ENCODE measurements around the gene KLHL1.
"Not testable (repeated sequence)": the region's sequence is repeated elsewhere in the genome, so short reads cannot be mapped to it uniquely, and the experiment has no call there.

The KLHL1 gene

DNA sequence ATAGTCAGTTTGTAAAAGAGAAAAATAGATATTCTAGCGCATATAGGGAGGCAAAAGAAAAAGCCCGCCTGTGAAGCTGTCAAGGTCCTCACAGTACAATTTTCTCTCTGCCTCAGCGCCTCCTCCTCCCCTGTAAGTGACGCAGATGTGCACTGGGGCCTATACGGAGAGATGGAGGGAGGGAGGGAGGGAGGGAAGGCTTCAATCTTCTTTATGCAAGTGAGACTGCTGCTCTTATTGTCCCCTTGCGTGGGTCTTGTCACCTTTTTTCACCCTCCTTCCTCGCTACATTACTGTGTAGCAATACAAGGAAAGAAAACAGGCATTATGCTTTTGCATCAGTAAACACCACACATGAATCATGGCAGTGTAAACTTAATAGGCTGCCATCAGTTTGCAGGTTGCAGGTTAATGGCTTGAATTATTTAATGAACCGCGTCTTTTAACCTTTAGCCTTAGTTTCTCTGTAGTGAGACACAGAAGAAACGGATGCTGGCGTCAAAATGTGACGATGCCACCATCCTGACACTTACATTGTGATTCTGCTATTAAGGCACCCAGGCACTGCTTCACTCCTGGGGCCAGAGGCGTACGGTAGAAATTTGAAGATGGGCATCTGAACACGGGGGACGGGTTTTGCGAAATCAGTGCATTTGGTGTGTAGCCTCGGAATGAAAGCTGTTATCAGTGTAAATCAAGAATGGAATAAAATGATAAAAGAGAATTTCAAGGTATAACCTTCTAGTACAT, at the start of gene KLHL1:
TSS of gene KLHL1 (minus strand) at position 97 of the 750 bp plus-strand sequence. CDS start 753 bp downstream, outside the sequence.
- DNase-seq (ENCODE audit: low read depth in 2 of 2), result no peak

DNA sequence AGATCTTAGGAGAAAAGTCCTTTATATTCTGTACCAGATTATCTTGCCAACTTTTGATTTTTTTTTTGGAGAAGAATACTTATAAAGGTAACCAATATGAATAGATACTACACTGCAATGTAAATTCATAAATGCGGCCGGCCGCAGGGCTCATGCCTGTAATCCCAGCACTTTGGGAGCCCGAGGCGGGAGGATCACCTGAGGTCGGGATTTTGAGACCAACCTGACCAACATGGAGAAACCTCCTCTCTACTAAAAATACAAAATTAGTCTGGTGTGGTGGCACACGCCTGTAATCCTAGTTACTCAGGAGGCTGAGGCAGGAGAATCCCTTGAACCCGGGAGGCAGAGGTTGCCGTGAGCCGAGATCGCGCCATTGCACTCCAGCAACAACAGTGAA, 34.4 kb upstream of the KLHL1 start:
- not testable (repeated sequence) for DNase-seq (ENCODE audit: low read depth in 2 of 2)

DNA sequence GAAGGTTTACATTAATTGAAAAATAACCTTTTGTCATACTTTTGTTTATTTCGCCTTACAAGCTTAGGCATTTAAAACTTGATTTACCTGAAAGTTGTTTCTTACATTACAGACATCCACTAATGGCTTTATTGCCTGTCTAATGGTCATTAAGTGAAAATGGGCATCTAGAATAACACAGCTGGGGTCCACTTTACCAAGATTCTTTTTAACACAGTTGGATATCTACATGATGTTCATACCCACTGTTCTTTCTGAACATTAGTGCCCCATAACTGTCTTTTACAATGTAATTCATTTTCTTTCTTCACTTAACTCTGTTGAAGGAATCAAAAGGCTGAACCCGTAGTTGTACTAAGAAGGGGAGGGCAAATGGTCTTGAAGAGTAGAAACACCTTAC, 19.8 kb upstream of the KLHL1 start:
- DNase-seq (ENCODE audit: low read depth in 2 of 2), result no peak

GRCh38 chr13:70125693-70126092, 17.4 kb upstream of the KLHL1 start:
- DNase-seq (ENCODE audit: low read depth in 2 of 2), result no peak

DNA sequence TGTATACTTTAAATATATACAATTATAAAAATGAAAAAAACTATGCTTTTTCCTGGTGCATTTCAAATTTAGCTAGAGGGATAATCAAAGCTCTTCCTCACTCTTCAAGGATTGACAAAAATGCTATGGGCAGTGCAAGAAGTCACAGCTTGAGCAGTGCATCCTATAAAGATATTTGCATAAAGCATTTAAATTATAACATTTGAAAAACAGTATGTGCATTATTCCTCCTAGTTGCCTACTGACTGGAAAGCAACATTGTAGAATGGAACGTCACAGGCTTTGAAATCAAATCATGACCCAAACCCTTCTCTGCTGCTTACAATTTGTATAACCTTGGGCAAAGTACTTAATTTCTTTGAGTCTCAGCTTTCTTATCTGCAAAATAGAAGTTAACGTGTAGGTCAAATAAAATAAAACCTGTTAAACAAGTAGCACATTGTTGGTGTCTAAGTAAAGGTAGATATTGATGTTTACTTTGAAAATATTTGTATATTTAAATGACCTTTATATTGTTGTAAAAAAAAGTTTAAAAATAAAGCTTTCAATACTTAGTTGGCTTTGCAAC, 9.2 kb upstream of the KLHL1 start:
- no peak for DNase-seq (ENCODE audit: low read depth in 2 of 2)

DNA sequence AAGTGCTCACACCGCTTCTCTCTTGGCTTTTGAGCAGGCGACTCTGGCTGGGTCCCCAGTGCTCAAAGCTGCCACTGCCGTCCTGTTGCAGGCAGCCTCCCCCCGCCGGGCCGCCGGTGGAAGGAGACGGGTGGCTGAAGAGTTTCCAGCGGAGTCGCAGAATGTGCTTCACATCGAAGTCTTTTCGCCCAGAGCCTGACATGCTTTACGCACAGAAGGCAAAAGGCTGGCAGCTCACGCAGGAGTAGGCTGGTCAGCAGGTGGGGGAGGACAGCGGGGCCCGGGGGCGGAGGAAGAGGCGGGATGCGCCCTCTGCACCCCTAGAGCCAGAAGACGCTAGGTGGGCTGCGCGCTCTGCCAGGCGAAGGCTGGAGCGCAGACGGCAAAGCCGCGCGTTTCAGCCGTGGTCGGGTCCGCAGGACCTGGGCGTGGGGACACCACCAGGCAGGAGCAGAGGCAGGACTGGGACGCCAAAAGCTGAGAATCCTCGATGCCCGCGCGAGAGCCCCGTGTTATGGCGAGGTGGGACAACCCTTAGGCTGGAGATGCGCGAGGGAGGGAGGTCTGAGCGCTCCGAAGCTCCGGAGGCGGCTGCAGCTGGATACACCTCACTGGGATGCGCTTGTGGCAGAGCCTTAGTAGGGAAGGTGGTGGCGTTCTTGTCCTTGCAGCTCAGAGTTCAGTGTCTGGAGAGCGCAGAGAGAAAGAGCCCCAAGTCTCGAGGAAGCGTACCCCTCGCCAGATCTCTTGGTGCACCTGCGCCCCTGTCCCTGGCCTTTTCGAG, 562 bp downstream of the KLHL1 start, which contains the start of gene ATXN8OS:
TSS of gene ATXN8OS (plus strand) at position 329 of the 784 bp plus-strand sequence.
- DNase-seq (ENCODE audit: low read depth in 2 of 2), result no peak

DNA sequence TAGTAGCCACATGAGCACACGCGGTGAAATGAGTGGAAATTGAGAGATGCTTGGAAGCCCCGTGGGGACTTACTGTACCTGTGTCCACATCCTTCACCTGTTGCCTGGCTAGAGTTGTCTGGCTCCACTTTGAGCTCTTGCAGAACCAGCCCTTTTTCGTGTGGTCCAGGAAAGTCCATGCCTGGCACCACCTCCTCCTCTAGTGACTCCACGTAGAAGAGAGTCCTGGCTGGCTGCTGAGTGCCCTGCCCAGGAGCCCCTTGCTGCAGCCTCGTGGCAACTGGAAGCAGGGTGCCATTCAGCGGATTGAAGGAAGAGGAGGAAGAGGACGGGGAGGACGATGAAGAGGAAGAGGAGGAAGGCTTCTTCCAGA, 1.1 kb downstream of the KLHL1 start:
- DNase-seq (ENCODE audit: low read depth in 2 of 2), result no peak

DNA sequence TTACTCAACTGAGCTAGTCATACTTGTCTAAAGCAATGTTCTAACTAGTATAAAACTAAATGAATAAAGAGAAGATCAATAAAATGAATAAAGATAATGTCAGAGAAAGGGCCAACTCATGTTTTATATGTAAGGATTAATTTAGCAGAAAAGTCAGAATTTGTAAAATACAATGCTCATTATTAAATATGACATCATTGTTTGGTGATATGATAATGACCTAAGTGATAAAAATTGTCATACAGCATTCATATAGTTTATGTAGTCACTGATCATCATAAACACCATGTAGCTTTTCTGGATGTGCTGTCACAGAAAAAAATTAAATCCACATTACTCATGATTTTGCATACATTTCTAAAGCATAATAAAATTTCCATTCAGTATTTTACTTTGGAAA, 3.8 kb downstream of the KLHL1 start:
- DNase-seq (ENCODE audit: low read depth in 2 of 2), result no peak

- no peak for DNase-seq (ENCODE audit: low read depth in 2 of 2)
Measured at GRCh38 chr13:70098669-70099068, 9.6 kb downstream of the KLHL1 start.

- DNase-seq (ENCODE audit: low read depth in 2 of 2), result no peak
Measured at GRCh38 chr13:70090036-70090723, 18.1 kb downstream of the KLHL1 start.

DNA sequence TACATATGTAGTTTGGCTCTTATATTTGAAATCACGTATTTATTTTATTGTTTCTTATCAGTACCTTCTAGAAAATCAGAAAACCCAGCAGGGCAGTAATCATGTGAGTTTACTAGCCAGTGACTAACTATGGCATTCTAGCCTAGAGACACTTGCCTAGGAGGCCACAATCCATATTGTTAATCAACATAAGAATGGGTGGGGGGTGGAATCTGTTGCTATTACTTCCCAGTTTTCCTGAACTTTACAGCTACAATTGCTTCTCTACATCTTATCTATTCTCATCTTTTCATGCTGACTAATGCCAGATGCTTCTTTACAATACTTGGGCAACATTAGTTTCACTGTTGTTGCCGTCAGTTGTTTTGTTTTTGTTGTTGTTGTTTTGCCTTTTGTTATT, 19.3 kb downstream of the KLHL1 start:
- no peak for DNase-seq (ENCODE audit: low read depth in 2 of 2)

GRCh38 chr13:70087247-70087646, 21.0 kb downstream of the KLHL1 start:
- no peak for DNase-seq (ENCODE audit: low read depth in 2 of 2)

- DNase-seq (ENCODE audit: low read depth in 2 of 2), result no peak
Measured at GRCh38 chr13:70080012-70080411, 28.2 kb downstream of the KLHL1 start.

- DNase-seq (ENCODE audit: low read depth in 2 of 2), result no peak
Measured at GRCh38 chr13:70054572-70054971, 53.7 kb downstream of the KLHL1 start.

GRCh38 chr13:70051531-70051930, 56.7 kb downstream of the KLHL1 start:
- DNase-seq (ENCODE audit: low read depth in 2 of 2), result no peak

DNA sequence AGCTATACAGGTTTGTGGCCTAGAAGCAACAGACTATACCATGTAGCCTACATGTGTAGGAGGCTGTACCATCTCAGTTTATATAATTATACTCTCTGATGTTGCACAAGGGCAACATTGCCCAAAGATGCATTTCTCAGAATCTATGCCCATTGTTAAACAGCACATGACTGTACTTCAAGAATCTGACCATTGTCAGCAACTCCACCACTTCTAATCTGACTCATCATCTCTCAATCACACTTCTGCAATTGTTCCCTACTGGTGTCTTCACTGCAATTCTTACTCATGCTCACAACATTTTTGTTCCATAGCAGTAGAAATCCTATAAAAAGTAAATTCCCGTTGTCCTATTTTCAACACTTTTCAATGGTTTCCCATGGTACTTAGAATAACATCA, 64.6 kb downstream of the KLHL1 start:
- DNase-seq (ENCODE audit: low read depth in 2 of 2), result no peak

DNA sequence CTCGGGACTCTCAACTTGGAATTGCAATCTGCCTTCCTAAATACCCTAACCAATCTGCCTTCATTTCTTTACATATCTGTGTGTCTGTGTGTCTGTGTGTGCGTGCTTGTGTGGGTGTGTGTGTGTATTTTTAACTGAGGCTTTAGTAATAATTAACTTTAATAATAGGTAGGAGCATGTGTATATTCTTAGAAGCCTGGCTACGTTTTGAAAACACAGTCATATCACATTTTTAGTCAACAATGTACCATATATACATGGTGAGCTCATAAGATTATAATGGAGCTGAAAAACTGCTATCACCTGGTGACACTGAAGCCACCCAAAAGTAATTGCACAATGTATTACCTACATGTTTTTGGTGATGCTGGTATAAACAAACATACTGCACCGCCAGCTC, 66.1 kb downstream of the KLHL1 start:
- no peak for DNase-seq (ENCODE audit: low read depth in 2 of 2)

GRCh38 chr13:70034286-70034685, 74.0 kb downstream of the KLHL1 start:
- no peak for DNase-seq (ENCODE audit: low read depth in 2 of 2)

- DNase-seq (ENCODE audit: low read depth in 2 of 2), result no peak
Measured at GRCh38 chr13:70027551-70027950, 80.7 kb downstream of the KLHL1 start.

DNA sequence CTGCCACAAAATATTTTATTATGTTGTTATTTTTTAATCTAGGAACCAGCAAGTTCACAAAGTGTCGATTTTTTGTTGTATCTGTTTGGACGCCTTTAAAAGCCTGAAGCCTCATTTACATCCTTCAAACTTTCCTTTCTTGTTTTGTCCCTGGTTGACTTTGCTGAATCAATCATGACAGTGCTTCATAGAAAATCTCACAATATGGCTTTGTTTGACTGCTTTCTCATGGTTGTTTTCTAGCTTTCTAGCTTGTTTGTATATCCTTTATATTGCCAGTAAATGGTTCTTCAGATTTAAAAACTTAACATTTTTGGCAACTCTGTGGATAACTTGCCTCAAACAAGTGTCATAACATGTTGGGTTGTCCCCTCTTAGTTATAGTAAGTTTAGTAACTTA, 84.7 kb downstream of the KLHL1 start:
- no peak for DNase-seq (ENCODE audit: low read depth in 2 of 2)

DNA sequence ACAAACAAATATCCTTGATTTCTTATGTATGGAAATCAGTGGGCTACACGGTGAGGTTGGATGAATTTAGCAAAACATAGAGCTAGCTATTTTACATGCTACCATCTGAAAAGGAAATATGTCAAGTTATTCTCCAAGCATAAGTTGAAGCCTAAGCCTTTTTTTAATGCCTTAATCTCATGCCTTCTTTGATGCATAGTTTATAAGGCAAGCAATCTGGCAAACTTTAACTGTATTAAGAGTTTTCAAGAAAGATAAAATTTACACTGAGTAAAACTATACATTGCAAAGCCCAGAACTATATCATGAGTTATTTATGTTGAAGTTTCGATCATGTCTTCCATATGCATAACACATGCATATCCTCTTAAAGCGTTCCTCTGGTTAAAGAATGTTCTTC, 85.6 kb downstream of the KLHL1 start:
- no peak for DNase-seq (ENCODE audit: low read depth in 2 of 2)

- DNase-seq (ENCODE audit: low read depth in 2 of 2), result no peak
Measured at GRCh38 chr13:70016116-70016515, 92.1 kb downstream of the KLHL1 start.
